Tongue (tissue), 2 donors: Measurements from ENCODE around the gene PLEKHA3. TPM values are rescaled to one million over a fixed set of nuclear protein-coding genes. Genes with fewer than 3 reads are reported as not detected.
"Not testable (repeated sequence)": the region's sequence is repeated elsewhere in the genome, so short reads cannot be mapped to it uniquely, and the experiment has no call there.

Source experiments
- DNase-seq: peaks from one replicate; pipeline ENCODE4 v3.0.0-alpha.2; 2015
- total RNA-seq: library from RNA; depleted of rRNA; stranded (reverse); fragments of >200 nt; gene quantifications from one replicate; pipeline ENCODE4 v1.2.3, GENCODE V29; 2014

Gene PLEKHA3
- total RNA-seq, 1 donor from 2014 or later, result 10.3 TPM

- DNase-seq, result no peak
Measured at GRCh38 chr2:178479275-178479616, 1.0 kb upstream of the PLEKHA3 start.

GRCh38 chr2:178479758-178480226 is 465 bp upstream of the PLEKHA3 start:
- DNase-seq, result no peak

GRCh38 chr2:178482437-178482836 is 2.2 kb downstream of the PLEKHA3 start:
- DNase-seq, result no peak

- peak; percentile 22 for DNase-seq
Measured at GRCh38 chr2:178484245-178485041, 4.2 kb downstream of the PLEKHA3 start.

- no peak for DNase-seq
Measured at GRCh38 chr2:178485356-178485755, 5.1 kb downstream of the PLEKHA3 start.

DNA sequence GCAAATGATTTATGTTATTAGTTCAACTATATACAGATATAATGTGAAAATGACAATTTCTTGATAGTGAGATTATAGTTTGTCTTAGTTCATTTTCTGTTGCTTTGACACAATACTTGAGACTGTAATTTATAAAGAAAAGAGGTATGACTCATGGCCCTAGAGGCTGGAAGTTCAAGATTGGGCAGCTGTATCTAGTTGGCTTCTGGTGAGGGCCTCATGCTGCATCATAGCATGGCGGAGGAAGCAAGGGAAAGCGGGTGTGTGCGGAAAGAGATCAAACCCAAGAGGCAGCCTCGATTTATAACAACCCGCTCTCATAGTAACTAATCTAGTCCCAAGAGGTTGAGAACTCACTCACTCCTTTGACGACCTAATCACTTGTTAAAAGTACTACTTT is 11.4 kb downstream of the PLEKHA3 start:
- DNase-seq, result no peak

GRCh38 chr2:178496049-178496448 is 15.8 kb downstream of the PLEKHA3 start:
- DNase-seq, result no peak

GRCh38 chr2:178498137-178498536 is 17.9 kb downstream of the PLEKHA3 start:
- DNase-seq, result no peak

GRCh38 chr2:178499640-178500039 is 19.4 kb downstream of the PLEKHA3 start:
- DNase-seq, result no peak

DNA sequence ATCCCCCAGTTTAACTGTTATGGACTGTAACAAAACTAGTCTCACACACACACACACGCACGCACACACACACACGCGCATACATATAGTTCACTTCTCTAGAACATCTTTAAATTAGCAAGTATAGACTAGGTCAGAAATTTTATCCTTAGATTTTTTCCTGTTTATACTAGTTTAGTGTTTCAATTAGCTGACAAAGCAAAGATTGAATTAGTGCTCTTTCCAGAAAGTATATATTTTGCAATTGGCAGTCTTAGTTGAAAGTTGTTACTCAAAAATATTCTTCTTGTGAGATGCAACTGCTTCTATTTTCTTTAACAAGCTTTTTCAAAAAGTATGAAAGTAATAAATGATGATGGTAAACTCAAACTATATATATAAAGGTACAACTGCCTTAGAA is 22.5 kb downstream of the PLEKHA3 start:
- DNase-seq, result no peak

GRCh38 chr2:178506101-178506500 is 25.8 kb downstream of the PLEKHA3 start:
- no peak for DNase-seq

GRCh38 chr2:178506524-178506923 is 26.3 kb downstream of the PLEKHA3 start:
- DNase-seq, result no peak

DNA sequence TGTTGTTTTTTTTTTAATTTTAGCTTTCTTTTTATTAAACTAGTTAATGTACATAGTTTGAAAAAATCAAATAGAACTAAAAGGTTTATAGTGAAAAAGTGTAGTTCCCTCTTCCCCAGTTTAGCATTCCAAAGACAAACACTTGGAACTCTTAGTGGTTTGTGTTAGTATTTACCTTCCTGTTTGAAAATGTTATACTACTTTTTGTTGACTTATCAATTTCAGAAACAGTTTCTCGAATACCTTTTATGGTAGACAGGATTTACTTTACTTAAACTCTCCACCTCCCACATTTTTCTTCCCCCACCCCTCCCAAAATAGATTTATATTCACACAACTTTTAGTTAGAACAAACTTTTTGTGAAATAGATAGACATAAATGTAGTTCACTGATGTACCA is 26.7 kb downstream of the PLEKHA3 start:
- no peak for DNase-seq

DNA sequence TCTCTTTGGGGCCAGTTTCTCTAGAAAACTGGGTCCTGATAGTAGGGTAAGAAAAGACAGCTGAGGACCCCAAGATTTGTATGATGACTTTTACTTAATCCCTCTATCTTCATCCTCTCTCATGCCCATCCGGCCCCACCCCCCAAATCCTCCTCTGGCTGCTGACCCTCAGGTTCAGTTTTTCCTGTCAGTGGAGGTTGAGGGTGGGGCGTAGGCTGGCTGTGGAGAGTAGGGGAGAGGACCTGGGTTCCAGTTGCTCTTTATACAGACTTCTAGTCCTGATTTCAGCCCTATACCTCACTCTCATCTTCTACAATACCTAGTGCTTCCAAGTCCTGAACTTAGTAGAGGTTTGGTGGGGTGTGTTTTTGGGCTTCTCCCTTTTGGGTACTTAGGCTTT is 28.4 kb downstream of the PLEKHA3 start:
- DNase-seq, result no peak

DNA sequence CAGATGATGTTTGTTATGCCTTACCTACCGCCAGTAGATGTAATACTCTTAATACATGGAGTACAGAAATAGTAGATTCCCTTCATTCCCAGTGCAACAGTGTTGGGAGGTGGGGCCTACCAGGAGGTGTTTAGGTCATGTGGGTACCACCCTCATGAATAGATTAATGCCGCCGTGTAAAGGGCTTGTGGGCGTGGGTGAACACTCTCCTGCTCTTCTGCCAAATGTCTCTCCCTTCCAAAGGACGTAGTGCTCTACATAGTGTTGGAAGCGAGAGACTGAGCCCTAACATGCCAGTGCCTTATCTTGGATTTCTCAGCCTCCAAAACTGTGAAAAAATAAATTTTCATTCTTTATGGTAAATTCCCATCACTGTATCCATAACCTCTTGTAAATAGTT is 30.1 kb downstream of the PLEKHA3 start:
- no peak for DNase-seq

- DNase-seq, result no peak
Measured at GRCh38 chr2:178512484-178512883, 32.2 kb downstream of the PLEKHA3 start.

GRCh38 chr2:178513876-178514275 is 33.6 kb downstream of the PLEKHA3 start:
- no peak for DNase-seq

GRCh38 chr2:178514664-178515063 is 34.4 kb downstream of the PLEKHA3 start:
- DNase-seq, result no peak

DNA sequence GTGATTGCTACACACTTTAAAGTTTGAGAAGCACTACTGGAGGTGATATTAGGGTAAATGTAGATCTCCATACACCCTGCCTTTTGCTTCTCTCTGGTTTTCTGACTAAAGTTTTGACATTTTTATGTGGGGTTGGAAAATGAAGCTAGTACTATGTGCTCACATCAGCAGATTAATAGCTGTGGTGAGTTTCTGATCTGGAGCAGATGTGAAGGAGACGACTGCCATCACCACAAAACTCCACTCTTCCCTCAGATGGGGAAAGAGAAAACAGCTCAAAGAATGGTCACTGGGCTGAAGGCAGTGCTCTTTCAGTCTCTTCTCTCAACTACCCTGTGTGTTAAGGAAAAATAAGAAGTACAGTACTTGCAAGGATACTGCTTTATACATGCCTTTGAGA is 37.2 kb downstream of the PLEKHA3 start:
- DNase-seq, result no peak

- DNase-seq, result no peak
Measured at GRCh38 chr2:178521304-178522150, 41.3 kb downstream of the PLEKHA3 start.

DNA sequence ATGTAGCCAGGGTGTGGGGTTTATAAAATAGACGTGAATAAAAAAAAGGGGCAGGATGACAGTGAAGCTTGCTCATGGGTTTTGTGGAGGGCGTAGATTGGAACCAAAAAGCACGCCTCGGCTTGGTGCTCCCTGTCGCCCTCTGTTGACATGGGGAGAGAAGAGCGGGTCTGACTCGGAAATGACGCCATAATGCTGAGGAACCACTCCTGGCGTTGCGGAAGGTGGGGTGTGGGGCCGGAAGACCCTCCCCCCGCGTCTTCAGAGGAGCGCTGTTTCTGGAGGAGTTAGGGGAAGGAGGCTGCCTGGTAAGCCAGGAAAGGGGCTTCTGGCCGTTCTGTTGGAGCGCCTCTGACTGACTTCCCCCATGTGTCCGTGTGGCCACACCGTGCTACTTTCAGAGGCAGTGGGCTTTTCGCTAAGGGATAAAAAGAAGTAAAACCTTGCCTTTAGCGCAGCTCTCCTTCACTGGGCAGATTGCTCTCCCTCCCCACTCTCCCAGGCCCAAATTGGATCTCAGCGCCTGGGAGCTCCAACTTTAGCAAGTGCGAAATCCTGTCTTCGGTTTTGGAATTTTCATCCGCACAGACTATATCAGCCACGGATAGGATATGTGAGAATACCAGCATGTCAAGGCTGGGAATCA is 42.8 kb downstream of the PLEKHA3 start:
- DNase-seq, result peak; percentile 93

- peak; percentile 21 for DNase-seq
Measured at GRCh38 chr2:178523596-178524134, 43.4 kb downstream of the PLEKHA3 start.

DNA sequence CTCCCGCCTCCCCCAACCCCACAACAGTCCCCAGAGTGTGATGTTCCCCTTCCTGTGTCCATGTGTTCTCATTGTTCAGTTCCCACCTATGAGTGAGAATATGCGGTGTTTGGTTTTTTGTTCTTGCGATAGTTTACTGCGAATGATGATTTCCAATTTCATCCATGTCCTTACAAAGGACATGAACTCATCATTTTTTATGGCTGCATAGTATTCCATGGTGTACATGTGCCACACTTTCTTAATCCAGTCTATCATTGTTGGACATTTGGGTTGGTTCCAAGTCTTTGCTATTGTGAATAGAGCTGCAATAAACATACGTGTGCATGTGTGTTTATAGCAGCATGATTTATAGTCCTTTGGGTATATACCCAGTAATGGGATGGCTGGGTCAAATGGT is 44.8 kb downstream of the PLEKHA3 start:
- not testable (repeated sequence) for DNase-seq
